ENCODE results near the gene SELENOM.
"Not testable (repeated sequence)": the region's sequence is repeated elsewhere in the genome, so short reads cannot be mapped to it uniquely, and the experiment has no call there.

SELENOM gene

DNA sequence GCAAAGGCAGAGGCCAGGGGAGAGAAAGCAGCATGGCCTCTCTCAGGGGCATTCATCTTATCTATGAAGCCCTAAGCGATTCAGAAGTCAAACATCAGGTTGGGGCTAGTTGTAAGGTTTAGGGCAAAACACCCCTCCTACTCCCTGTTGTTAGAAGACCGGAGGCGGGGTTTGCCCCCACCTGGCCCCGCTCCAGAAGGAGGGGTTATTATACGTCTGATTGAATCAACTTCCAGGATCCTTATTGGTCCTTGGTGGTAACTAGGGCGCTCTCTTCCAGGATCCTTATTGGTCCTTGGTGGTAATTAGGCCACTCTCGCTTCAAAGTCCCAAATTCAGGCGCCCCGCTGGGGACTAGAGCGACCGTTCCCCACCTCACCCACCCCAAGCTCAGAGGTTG lies 38.4 kb downstream of the SELENOM start:
- FAIRE-seq (no peak), DNase-seq (ENCODE audit: insufficient read length, low spot score) (no peak)
- TF ChIP-seq SPI1 (IDR thresholded peaks at IDR 0.05; ENCODE audit: low read depth, low read length) (no peak), POLR2A (IDR thresholded peaks at IDR 0.05; ENCODE audit: low read depth, low read length) (no peak), TAF1 (IDR thresholded peaks at IDR 0.05; ENCODE audit: low read depth, low read length) (no peak), POU2F2 (IDR thresholded peaks at IDR 0.05; ENCODE audit: low read depth, low read length) (no peak), POLR2AphosphoS5 (IDR thresholded peaks at IDR 0.05; ENCODE audit: low read depth, low read length) (no peak), PAX5 (IDR thresholded peaks at IDR 0.05; ENCODE audit: insufficient read depth, low read length, severe bottlenecking) (no peak)

GRCh38 chr22:31064369-31064768 lies 43.0 kb downstream of the SELENOM start:
- DNase-seq (ENCODE audit: insufficient read length, low spot score) (no peak), FAIRE-seq (no peak)
- TF ChIP-seq POLR2AphosphoS5 (IDR thresholded peaks at IDR 0.05; ENCODE audit: low read depth, low read length) (no peak), POU2F2 (IDR thresholded peaks at IDR 0.05; ENCODE audit: low read depth, low read length) (no peak), PAX5 (IDR thresholded peaks at IDR 0.05; ENCODE audit: insufficient read depth, low read length, severe bottlenecking) (no peak), POLR2A (IDR thresholded peaks at IDR 0.05; ENCODE audit: low read depth, low read length) (no peak), SPI1 (IDR thresholded peaks at IDR 0.05; ENCODE audit: low read depth, low read length) (no peak), TAF1 (IDR thresholded peaks at IDR 0.05; ENCODE audit: low read depth, low read length) (no peak)

DNA sequence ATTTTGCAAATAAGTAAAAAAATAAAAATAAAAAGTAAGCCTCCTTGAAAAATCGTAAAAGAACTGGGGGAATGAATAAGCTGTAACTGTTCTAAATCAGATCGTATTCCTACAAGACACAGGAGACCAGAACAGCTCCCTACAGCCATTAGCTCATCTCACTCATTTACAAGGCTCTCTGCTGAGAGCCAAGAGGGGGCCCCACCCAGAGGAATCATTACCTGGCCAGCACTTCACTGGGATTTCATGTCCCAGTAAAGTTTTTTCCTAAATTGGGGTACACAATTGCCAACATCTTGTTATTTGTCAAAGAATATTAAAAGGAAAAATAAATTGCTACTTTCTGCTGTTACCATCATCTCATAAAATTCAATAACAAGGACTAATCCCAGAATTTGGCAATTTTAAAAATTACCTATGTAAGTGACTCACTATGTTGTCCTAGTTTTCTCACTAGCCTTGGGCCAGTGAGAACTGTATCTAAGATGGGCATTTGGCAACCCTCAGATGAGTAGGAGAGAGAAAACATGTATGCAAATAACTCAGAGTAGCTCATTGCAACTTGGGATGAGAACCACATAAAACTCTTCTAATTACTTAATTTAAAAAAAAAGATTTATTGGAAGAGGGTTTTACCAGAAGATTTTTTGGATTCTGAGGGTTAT lies 44.7 kb downstream of the SELENOM start:
- TF ChIP-seq TAF1 (IDR thresholded peaks at IDR 0.05; ENCODE audit: low read depth, low read length): no peak
- no peak for TF ChIP-seq POLR2A (IDR thresholded peaks at IDR 0.05; ENCODE audit: low read depth, low read length)
- no peak for TF ChIP-seq PAX5 (IDR thresholded peaks at IDR 0.05; ENCODE audit: insufficient read depth, low read length, severe bottlenecking)
- no peak for TF ChIP-seq POLR2AphosphoS5 (IDR thresholded peaks at IDR 0.05; ENCODE audit: low read depth, low read length)
- no peak for TF ChIP-seq SPI1 (IDR thresholded peaks at IDR 0.05; ENCODE audit: low read depth, low read length)
- no peak for TF ChIP-seq POU2F2 (IDR thresholded peaks at IDR 0.05; ENCODE audit: low read depth, low read length)
- FAIRE-seq (no peak), DNase-seq (ENCODE audit: insufficient read length, low spot score) (no peak)

DNA sequence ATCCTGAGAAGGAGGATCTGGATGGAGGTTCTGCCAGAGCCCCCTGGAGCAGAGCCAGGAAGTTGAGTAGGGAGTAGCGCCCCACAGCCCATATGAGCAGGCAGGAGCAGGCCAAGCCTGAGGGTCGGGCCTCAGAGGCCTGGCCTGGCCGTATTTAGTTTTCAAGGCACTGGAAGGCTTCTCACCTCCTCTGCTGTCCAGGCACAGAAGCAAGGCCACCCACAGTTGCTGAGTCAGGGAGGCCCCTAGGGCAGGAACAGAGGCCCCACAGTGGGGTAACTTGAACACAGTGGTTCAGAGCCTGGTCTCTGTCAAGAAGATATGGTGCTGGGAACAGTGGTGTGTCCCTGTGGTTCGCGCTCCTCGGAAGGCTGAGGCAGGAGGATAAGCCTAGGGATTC lies 47.7 kb downstream of the SELENOM start:
- not testable (repeated sequence) for FAIRE-seq; DNase-seq (ENCODE audit: insufficient read length, low spot score)

- FAIRE-seq (no peak), DNase-seq (ENCODE audit: insufficient read length, low spot score) (no peak)
- no peak for TF ChIP-seq POLR2A (IDR thresholded peaks at IDR 0.05; ENCODE audit: low read depth, low read length)
- TF ChIP-seq SPI1 (IDR thresholded peaks at IDR 0.05; ENCODE audit: low read depth, low read length): no peak
- no peak for TF ChIP-seq PAX5 (IDR thresholded peaks at IDR 0.05; ENCODE audit: insufficient read depth, low read length, severe bottlenecking)
- TF ChIP-seq TAF1 (IDR thresholded peaks at IDR 0.05; ENCODE audit: low read depth, low read length): no peak
- TF ChIP-seq POLR2AphosphoS5 (IDR thresholded peaks at IDR 0.05; ENCODE audit: low read depth, low read length): no peak
- TF ChIP-seq POU2F2 (IDR thresholded peaks at IDR 0.05; ENCODE audit: low read depth, low read length): no peak
Measured at GRCh38 chr22:31056986-31057599, 50.3 kb downstream of the SELENOM start.

- TF ChIP-seq PAX5 (IDR thresholded peaks at IDR 0.05; ENCODE audit: insufficient read depth, low read length, severe bottlenecking) (no peak), POLR2AphosphoS5 (IDR thresholded peaks at IDR 0.05; ENCODE audit: low read depth, low read length) (no peak), TAF1 (IDR thresholded peaks at IDR 0.05; ENCODE audit: low read depth, low read length) (no peak), POU2F2 (IDR thresholded peaks at IDR 0.05; ENCODE audit: low read depth, low read length) (no peak), SPI1 (IDR thresholded peaks at IDR 0.05; ENCODE audit: low read depth, low read length) (no peak), POLR2A (IDR thresholded peaks at IDR 0.05; ENCODE audit: low read depth, low read length) (no peak)
- DNase-seq (ENCODE audit: insufficient read length, low spot score) (no peak), FAIRE-seq (no peak)
Measured at GRCh38 chr22:31055635-31056159, 51.7 kb downstream of the SELENOM start.

- DNase-seq (ENCODE audit: insufficient read length, low spot score): no peak
- TF ChIP-seq POU2F2 (IDR thresholded peaks at IDR 0.05; ENCODE audit: low read depth, low read length) (no peak), PAX5 (IDR thresholded peaks at IDR 0.05; ENCODE audit: insufficient read depth, low read length, severe bottlenecking) (no peak), TAF1 (IDR thresholded peaks at IDR 0.05; ENCODE audit: low read depth, low read length) (no peak), POLR2AphosphoS5 (IDR thresholded peaks at IDR 0.05; ENCODE audit: low read depth, low read length) (no peak), SPI1 (IDR thresholded peaks at IDR 0.05; ENCODE audit: low read depth, low read length) (no peak), POLR2A (IDR thresholded peaks at IDR 0.05; ENCODE audit: low read depth, low read length) (no peak)
- no peak for FAIRE-seq
Measured at GRCh38 chr22:31055117-31055634, 52.2 kb downstream of the SELENOM start.
